Neuron (in vitro differentiated cells): ENCODE measurements around the gene CRACR2B.

Experiments used
- H2AFZ ChIP-seq: one replicate; pipeline ENCODE4 v1.6.1; 2013; ENCODE audit warnings: low read depth, mild to moderate bottlenecking, inconsistent platforms, low read length, moderate library complexity
- H3K27me3 ChIP-seq: one replicate; pipeline ENCODE4 v1.6.1; 2013; ENCODE audit warnings: low read length; ENCODE audit not compliant: insufficient read depth
- H3K36me3 ChIP-seq: one replicate; pipeline ENCODE4 v1.6.1; 2013; ENCODE audit warnings: low read length; ENCODE audit not compliant: insufficient read depth
- H3K4me1 ChIP-seq: one replicate; pipeline ENCODE4 v1.6.1; 2013; ENCODE audit warnings: low read length; ENCODE audit not compliant: insufficient read depth
- H3K4me3 ChIP-seq: 2 replicates; pipeline ENCODE4 v1.5.1; 2013; ENCODE audit warnings: mild to moderate bottlenecking, low read length, moderate library complexity
- H3K9me3 ChIP-seq: one replicate; pipeline ENCODE4 v1.6.1; 2013; ENCODE audit warnings: low read length

CRACR2B gene

GRCh38 chr11:865462-866430 is 38.0 kb downstream of the CRACR2B start:
- no peak overlapping the region for H3K4me3 ChIP-seq
- peaks cover 9% of the 10 kb centered on the region for H3K4me1 ChIP-seq
- no peaks in the 10 kb centered on the region for H3K27me3 ChIP-seq
- H2AFZ ChIP-seq, result no peak overlapping the region
- no peaks in the 10 kb centered on the region for H3K9me3 ChIP-seq
- peaks cover 16% of the 10 kb centered on the region for H3K36me3 ChIP-seq

- Histone ChIP-seq H2AFZ (no peak overlapping the region), H3K27me3 (no peaks in the 10 kb centered on the region), H3K9me3 (no peaks in the 10 kb centered on the region), H3K36me3 (peaks cover 16% of the 10 kb centered on the region), H3K4me1 (peaks cover 9% of the 10 kb centered on the region), H3K4me3 (no peak overlapping the region)
Observed at GRCh38 chr11:866481-866880, 38.8 kb downstream of the CRACR2B start.

- H3K4me1 ChIP-seq, result peaks cover 5% of the 10 kb centered on the region
- H3K9me3 ChIP-seq, result no peaks in the 10 kb centered on the region
- no peaks in the 10 kb centered on the region for H3K27me3 ChIP-seq
- H3K36me3 ChIP-seq, result peaks cover 16% of the 10 kb centered on the region
- H2AFZ ChIP-seq, result no peak overlapping the region
- no peak overlapping the region for H3K4me3 ChIP-seq
Observed at GRCh38 chr11:867856-868358, 40.2 kb downstream of the CRACR2B start.

- Histone ChIP-seq H3K36me3 (peaks cover 16% of the 10 kb centered on the region), H3K9me3 (no peaks in the 10 kb centered on the region), H3K4me3 (no peak overlapping the region), H3K4me1 (no peaks in the 10 kb centered on the region), H3K27me3 (no peaks in the 10 kb centered on the region), H2AFZ (no peak overlapping the region)
Observed at GRCh38 chr11:868394-868793, 40.7 kb downstream of the CRACR2B start.

GRCh38 chr11:868802-869201 is 41.1 kb downstream of the CRACR2B start:
- no peak overlapping the region for H3K4me3 ChIP-seq
- H2AFZ ChIP-seq, result no peak overlapping the region
- peaks cover 16% of the 10 kb centered on the region for H3K36me3 ChIP-seq
- H3K27me3 ChIP-seq, result no peaks in the 10 kb centered on the region
- H3K4me1 ChIP-seq, result no peaks in the 10 kb centered on the region
- no peaks in the 10 kb centered on the region for H3K9me3 ChIP-seq

- Histone ChIP-seq H3K27me3 (no peaks in the 10 kb centered on the region), H3K9me3 (no peaks in the 10 kb centered on the region), H2AFZ (no peak overlapping the region), H3K4me3 (no peak overlapping the region), H3K36me3 (peaks cover 16% of the 10 kb centered on the region), H3K4me1 (no peaks in the 10 kb centered on the region)
Observed at GRCh38 chr11:869399-870126, 41.8 kb downstream of the CRACR2B start.

GRCh38 chr11:870127-870413 is 42.4 kb downstream of the CRACR2B start:
- Histone ChIP-seq H3K9me3 (no peaks in the 10 kb centered on the region), H2AFZ (no peak overlapping the region), H3K4me1 (no peaks in the 10 kb centered on the region), H3K4me3 (no peak overlapping the region), H3K36me3 (peaks cover 16% of the 10 kb centered on the region), H3K27me3 (no peaks in the 10 kb centered on the region)

- H3K27me3 ChIP-seq, result no peaks in the 10 kb centered on the region
- H3K4me3 ChIP-seq, result no peak overlapping the region
- H3K4me1 ChIP-seq, result no peaks in the 10 kb centered on the region
- no peaks in the 10 kb centered on the region for H3K9me3 ChIP-seq
- peaks cover 16% of the 10 kb centered on the region for H3K36me3 ChIP-seq
- no peak overlapping the region for H2AFZ ChIP-seq
Observed at GRCh38 chr11:870418-870817, 42.7 kb downstream of the CRACR2B start.

GRCh38 chr11:871472-871871 is 43.8 kb downstream of the CRACR2B start:
- Histone ChIP-seq H3K27me3 (no peaks in the 10 kb centered on the region), H3K36me3 (peaks cover 7% of the 10 kb centered on the region), H2AFZ (no peak overlapping the region), H3K4me3 (no peak overlapping the region), H3K4me1 (no peaks in the 10 kb centered on the region), H3K9me3 (no peaks in the 10 kb centered on the region)

- no peaks in the 10 kb centered on the region for H3K9me3 ChIP-seq
- no peaks in the 10 kb centered on the region for H3K27me3 ChIP-seq
- no peak overlapping the region for H3K4me3 ChIP-seq
- H3K36me3 ChIP-seq, result peaks cover 9% of the 10 kb centered on the region
- no peak overlapping the region for H2AFZ ChIP-seq
- H3K4me1 ChIP-seq, result no peaks in the 10 kb centered on the region
Observed at GRCh38 chr11:872799-873198, 45.1 kb downstream of the CRACR2B start.

- Histone ChIP-seq H3K27me3 (no peaks in the 10 kb centered on the region), H3K36me3 (peaks cover 11% of the 10 kb centered on the region), H2AFZ (no peak overlapping the region), H3K9me3 (no peaks in the 10 kb centered on the region), H3K4me1 (no peaks in the 10 kb centered on the region), H3K4me3 (no peak overlapping the region)
Observed at GRCh38 chr11:873706-874105, 46.0 kb downstream of the CRACR2B start.

- Histone ChIP-seq H3K36me3 (peaks cover 14% of the 10 kb centered on the region), H3K9me3 (no peaks in the 10 kb centered on the region), H3K4me3 (no peak overlapping the region), H3K4me1 (no peaks in the 10 kb centered on the region), H2AFZ (no peak overlapping the region), H3K27me3 (no peaks in the 10 kb centered on the region)
Observed at GRCh38 chr11:875203-875602, 47.5 kb downstream of the CRACR2B start.

- no peak overlapping the region for H2AFZ ChIP-seq
- peaks cover 15% of the 10 kb centered on the region for H3K36me3 ChIP-seq
- no peaks in the 10 kb centered on the region for H3K27me3 ChIP-seq
- H3K9me3 ChIP-seq, result no peaks in the 10 kb centered on the region
- H3K4me3 ChIP-seq, result no peak overlapping the region
- H3K4me1 ChIP-seq, result no peaks in the 10 kb centered on the region
Observed at GRCh38 chr11:875769-876301, 48.1 kb downstream of the CRACR2B start.
